Measurements from ENCODE around the gene RSAD1.

RSAD1 gene

GRCh38 chr17:50498021-50498874, 19.6 kb downstream of the RSAD1 start:
- DNase-seq = no peak

GRCh38 chr17:50499270-50499669, 20.6 kb downstream of the RSAD1 start:
- no peak for DNase-seq

- DNase-seq = no peak
These were observed 21.1 kb downstream of the RSAD1 start for GRCh38 chr17:50499721-50500120.

- DNase-seq = peak; percentile 22 to 30
These were observed 22.4 kb downstream of the RSAD1 start for GRCh38 chr17:50501054-50501453.

- no peak for DNase-seq
These were observed 23.8 kb downstream of the RSAD1 start for GRCh38 chr17:50502301-50502990.

GRCh38 chr17:50505591-50506130, 27.0 kb downstream of the RSAD1 start:
- no peak for DNase-seq

- DNase-seq = no peak
These were observed 27.6 kb downstream of the RSAD1 start for GRCh38 chr17:50506298-50506697.

GRCh38 chr17:50507871-50508572, 29.4 kb downstream of the RSAD1 start, which contains the start of gene MYCBPAP:
MYCBPAP (plus strand) TSS chr17:50508439; CDS start chr17:50508675, 236 bp downstream.
- DNase-seq = peak; percentile 61 to 66

GRCh38 chr17:50508573-50509460, 30.2 kb downstream of the RSAD1 start:
- DNase-seq = no peak

GRCh38 chr17:50511058-50511457, 32.4 kb downstream of the RSAD1 start:
- DNase-seq = peak; percentile 23 to 35

- no peak for DNase-seq
These were observed 34.8 kb downstream of the RSAD1 start for GRCh38 chr17:50513495-50513894.

- DNase-seq = no peak
These were observed 35.7 kb downstream of the RSAD1 start for GRCh38 chr17:50514388-50514787.

- DNase-seq = no peak
These were observed 36.5 kb downstream of the RSAD1 start for GRCh38 chr17:50514936-50515702.

GRCh38 chr17:50517011-50517410, 38.4 kb downstream of the RSAD1 start:
- no peak for DNase-seq

GRCh38 chr17:50517504-50518383, 39.1 kb downstream of the RSAD1 start:
- no peak for DNase-seq

GRCh38 chr17:50518384-50519023, 39.8 kb downstream of the RSAD1 start:
- no peak for DNase-seq

GRCh38 chr17:50519141-50519834, 40.6 kb downstream of the RSAD1 start:
- no peak for DNase-seq

- DNase-seq = no peak
These were observed 41.8 kb downstream of the RSAD1 start for GRCh38 chr17:50520483-50520882.

GRCh38 chr17:50521514-50521913, 42.9 kb downstream of the RSAD1 start:
- DNase-seq = no peak

Data from activated CD4-positive, alpha-beta T cell treated with anti-CD3 and anti-CD28 coated beads, Interleukin-2, amount 50 U/mL, for 4 hours (primary cell).